NCI-H1694 (cell line): Measurements from ENCODE around the gene GFER.
"Not testable (repeated sequence)": the region's sequence is repeated elsewhere in the genome, so short reads cannot be mapped to it uniquely, and the experiment has no call there.

Source experiments
- DNase-seq: peaks from one replicate; lab custom pipeline; 2025; lab: John Stamatoyannopoulos, UW

Gene GFER

DNA sequence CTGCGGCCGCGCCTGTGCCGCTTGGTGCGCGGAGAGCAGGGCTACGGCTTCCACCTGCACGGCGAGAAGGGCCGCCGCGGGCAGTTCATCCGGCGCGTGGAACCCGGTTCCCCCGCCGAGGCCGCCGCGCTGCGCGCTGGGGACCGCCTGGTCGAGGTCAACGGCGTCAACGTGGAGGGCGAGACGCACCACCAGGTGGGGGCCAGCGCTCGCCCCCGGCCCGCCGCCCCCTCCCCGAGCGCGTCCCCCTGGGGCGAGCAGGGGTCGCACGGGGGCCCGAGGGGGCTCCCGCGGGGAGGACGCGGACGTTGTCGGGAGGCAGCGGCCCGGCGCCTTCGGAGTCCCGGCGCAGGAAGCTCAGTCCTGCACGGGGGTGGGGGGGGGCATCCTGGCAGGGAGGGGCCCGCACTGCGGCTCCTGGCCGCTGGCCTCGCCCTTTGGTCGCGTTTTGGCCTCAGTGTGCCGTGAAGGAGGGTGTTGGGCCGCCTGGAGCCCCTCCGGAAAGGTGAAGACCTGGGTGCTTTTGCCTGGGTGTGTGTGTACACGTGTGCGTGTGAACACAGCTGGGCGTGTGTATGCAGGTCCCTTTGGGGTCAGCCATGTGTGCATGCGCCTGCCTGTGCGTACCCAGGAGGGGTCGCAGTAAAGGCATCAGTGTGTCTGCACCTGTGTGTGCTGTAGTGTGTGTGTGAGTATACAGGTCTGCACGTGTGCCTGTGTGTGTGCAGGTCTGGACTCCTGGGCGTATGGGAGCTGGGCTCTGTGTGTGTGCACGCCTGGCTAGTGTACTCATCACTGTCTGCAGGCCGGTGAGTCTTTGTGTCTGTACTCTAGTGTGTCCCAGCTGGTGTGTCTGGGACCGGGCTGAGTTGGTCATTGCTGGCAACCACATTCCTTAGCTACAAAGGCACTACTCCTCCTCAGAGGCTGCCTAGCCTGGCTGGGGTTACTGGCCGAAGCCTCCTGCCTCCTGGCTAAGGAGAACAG, 43.3 kb downstream of the GFER start:
- DNase-seq = no peak

GRCh38 chr16:2028146-2028545, 44.2 kb downstream of the GFER start:
- no peak for DNase-seq

DNA sequence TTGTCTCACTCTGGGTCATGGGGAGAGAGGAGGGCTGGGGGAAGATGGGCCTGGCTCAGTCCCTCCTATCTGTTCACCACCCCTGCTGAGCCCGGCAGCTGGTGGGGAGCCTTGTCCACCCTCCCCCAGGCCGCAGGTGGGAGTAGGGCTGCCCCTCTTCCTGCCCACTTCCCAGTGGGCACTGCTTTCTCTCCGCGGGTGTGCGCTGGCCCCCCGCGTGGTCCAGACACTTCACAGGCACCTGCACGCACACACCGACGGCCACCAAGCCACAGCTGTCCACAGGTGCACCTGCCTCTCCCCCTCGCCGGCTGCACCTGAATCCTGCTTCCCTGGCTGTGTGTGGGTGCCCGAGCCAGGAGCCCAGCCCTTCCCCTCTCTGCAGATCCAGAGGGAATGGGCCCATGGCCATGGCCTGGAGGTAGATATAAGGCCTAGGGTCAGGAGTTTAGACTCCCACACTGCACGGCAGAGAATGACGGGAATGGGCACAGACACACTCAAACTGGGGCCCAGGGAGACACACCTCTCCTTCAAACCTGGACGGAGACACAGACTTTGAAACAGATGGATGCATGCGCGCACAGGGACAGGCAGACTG, 44.7 kb downstream of the GFER start:
- DNase-seq = no peak

- DNase-seq = no peak
These were observed 45.4 kb downstream of the GFER start for GRCh38 chr16:2029350-2029749.

- DNase-seq = no peak
These were observed 46.0 kb downstream of the GFER start for GRCh38 chr16:2030036-2030435.

- no peak for DNase-seq
These were observed 47.1 kb downstream of the GFER start for GRCh38 chr16:2031081-2031577.

- DNase-seq = no peak
These were observed 48.5 kb downstream of the GFER start for GRCh38 chr16:2032285-2033056.

DNA sequence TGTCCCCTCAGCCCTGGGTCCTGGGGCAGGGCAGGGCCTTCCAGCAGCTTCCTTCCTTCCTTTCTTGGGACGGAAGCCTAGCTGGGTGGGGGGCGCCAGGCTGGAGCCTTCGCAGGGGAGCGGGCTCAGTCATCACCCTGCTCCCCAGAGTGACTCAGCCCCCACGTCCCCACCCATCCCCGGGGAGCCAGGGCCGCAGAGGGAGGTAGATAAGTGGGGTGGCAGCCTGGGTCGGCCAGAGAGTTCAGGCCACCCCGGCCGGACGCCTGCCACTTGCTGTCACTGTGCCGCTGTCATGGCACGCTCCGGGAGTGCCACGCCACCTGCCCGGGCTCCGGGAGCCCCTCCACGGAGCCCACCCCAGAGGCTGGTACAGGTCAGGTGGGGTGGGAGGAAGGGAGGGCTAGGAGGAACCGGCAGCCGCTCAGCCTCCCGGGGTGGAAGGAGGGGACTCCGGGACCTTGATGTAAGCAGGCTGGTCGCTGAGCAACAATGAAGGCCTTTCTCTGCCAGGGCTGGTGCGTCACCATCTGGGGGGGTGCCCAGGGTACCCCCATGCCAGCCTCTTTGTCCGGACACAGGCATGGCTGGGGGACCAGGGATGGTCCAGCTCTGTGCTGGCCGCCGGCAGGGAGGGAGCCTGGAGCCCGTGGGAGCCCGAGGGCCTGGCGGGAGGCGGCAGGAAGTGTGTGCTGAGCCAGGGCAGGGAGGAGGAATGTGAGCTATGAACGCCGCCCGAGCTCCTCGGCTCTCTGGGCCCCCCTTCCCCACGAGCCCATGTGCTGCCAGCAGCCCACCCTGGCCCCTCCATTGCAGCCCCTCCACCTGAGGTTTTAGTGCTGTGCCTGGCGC, 49.3 kb downstream of the GFER start:
- DNase-seq = no peak

GRCh38 chr16:2033909-2034695, 50.1 kb downstream of the GFER start:
- not testable (repeated sequence) for DNase-seq

- no peak for DNase-seq
These were observed 50.9 kb downstream of the GFER start for GRCh38 chr16:2034696-2035430.

- DNase-seq = no peak
These were observed 51.6 kb downstream of the GFER start for GRCh38 chr16:2035431-2036199.

- DNase-seq = no peak
These were observed 52.4 kb downstream of the GFER start for GRCh38 chr16:2036200-2036966.

DNA sequence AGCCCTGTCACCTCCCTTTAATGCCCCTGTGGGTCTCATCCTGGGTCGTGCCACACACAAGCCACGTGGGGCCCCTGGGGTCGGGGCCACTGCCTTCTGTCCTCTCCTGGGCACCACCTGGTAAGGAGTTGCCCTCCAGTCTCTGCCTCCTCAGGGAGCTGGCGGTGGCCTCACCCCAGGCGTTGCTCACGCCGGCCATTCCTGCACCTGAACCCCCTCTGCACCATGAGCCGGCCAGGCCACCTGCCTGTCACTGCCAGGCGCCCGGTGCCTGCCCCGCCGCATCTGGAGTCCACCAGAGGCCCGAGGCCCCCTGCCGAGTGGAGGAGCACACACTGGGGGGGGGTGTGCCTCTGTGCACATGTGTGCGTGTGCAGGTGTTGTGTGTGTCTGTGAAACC, 53.1 kb downstream of the GFER start:
- no peak for DNase-seq
